WI38 (cell line): Measurements from ENCODE around the gene PET117.
"Not testable (repeated sequence)": the region's sequence is repeated elsewhere in the genome, so short reads cannot be mapped to it uniquely, and the experiment has no call there.

ENCODE experiments used
- H3K4me3 ChIP-seq: 2 replicates; pipeline ENCODE4 v1.5.1; 2011; ENCODE audit warnings: low read depth, mild to moderate bottlenecking, control low read depth, low read length
- TF ChIP-seq, protein P1 (sequence below): IDR thresholded peaks from 2 replicates; pipeline ENCODE4 v1.5.1; 2012; ENCODE audit warnings: low read depth, mild to moderate bottlenecking, control low read depth, low read length

Gene PET117

DNA sequence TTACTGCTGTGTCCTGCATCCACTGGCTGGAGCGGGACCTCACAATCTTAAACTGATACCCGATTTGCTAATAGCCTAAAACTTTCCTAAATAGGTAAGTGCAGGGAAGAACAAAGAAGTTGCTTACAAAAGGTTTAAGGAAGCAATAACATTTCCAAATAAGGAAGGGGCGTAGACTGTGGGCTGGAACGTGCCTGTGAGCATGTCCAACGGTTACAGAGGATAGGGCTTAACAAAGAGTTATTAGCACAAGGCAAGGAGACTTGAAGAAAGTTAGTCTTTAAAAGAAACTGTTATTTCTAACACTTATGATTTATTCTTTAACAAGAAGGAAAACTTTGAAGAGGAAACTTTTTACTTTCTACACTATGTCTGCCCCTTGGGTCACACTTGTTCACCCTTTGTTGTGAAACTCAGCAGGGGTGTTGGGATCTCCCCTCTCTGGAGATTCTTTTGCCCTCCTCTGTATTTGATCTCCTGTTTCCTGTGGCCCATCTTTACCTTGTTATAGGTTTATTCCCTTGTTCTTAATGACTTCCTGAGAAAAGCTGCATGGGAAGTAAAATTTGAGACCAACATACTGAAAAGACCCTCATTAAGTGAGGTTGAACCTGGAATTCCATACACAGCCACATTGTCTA, 28.7 kb downstream of the PET117 start:
- TF ChIP-seq, protein P1, sequence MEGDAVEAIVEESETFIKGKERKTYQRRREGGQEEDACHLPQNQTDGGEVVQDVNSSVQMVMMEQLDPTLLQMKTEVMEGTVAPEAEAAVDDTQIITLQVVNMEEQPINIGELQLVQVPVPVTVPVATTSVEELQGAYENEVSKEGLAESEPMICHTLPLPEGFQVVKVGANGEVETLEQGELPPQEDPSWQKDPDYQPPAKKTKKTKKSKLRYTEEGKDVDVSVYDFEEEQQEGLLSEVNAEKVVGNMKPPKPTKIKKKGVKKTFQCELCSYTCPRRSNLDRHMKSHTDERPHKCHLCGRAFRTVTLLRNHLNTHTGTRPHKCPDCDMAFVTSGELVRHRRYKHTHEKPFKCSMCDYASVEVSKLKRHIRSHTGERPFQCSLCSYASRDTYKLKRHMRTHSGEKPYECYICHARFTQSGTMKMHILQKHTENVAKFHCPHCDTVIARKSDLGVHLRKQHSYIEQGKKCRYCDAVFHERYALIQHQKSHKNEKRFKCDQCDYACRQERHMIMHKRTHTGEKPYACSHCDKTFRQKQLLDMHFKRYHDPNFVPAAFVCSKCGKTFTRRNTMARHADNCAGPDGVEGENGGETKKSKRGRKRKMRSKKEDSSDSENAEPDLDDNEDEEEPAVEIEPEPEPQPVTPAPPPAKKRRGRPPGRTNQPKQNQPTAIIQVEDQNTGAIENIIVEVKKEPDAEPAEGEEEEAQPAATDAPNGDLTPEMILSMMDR = no peak
- H3K4me3 ChIP-seq = no peak overlapping the region

- TF ChIP-seq, protein P1 = no peak
- no peak overlapping the region for H3K4me3 ChIP-seq
Measured at GRCh38 chr20:18166950-18167349, 29.3 kb downstream of the PET117 start.

GRCh38 chr20:18172379-18172778, 34.7 kb downstream of the PET117 start:
- H3K4me3 ChIP-seq = no peak overlapping the region
- TF ChIP-seq, protein P1 = no peak

DNA sequence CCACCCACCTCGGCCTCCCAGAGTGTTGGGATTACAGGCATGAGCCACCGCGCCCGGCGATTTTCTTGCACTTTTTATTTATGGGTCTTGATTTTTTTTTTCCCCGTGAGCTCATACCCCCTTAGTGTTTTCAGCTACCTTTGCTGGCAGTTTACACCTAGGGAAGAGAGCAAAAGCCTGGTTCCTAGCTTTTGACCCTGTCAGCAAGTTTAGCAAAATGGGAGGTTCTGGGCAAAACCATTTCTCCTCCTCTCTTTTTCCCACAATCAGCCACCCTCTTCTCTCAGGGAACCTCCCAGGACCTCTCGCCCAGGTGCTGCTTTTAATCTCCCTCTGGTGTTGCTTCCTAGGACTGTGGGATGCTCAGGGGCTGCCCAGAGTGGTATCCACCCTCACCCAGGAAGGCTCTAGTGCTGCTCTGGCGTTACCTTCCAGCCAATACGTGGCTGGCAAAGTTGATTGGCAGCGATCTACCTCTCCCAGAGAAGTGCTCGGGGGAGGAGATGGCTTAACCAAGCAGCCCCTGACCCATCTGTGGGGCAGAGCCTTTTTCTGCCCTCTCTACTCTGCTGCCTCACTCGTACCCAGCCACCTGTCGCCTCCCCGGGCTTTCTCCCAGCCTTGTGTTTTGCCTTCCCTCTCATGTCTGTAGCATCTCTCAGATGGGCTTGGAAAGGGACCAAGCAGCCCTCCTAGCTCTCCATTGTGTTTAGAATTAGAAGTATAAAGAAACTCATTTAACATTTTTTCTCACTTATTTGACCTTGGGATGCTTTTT, 37.4 kb downstream of the PET117 start:
- no peak overlapping the region for H3K4me3 ChIP-seq
- TF ChIP-seq, protein P1 = no peak

DNA sequence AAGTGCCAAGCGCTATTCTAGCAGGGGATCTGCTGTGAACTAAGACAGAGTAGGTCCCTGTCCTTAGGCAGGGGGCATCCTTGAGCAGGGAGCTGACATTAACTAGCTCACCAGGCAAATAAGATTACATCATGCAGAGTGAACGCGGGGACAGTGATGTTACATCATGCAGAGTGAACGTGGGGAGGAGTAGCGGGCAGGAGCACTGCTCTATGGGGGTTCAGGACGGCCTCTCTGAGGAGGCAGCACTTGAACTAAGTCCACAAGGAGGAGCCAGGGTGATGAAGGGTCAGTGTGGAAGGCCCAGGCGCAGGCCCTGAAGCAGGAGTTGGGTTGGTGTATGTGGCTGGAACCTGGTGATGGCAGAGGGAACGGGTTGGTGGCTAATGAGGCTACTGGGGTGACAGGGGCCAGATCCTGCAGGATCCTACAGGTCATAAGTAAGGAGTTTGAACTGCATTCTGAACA, 38.7 kb downstream of the PET117 start:
- TF ChIP-seq, protein P1 = no peak
- H3K4me3 ChIP-seq = no peak overlapping the region

DNA sequence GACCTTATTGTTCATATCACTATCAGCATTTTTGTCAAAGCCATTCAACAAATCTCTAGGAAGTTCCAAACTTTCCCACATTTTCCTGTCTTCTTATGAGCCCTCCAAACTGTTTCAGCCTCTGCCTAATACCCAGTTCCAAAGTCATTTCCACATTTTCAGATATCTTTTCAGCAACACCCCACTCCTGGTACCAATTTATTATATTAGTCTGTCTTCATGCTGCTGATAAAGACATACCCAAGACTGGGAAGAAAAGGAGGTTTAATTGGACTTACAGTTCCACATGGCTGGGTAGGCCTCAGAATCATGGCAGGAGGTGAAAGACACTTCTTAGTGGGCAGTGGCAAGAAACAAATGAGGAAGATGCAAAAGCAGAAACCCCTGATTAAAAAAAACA, 42.7 kb downstream of the PET117 start:
- H3K4me3 ChIP-seq = not testable (repeated sequence)

GRCh38 chr20:18180815-18181214, 43.2 kb downstream of the PET117 start:
- TF ChIP-seq, protein P1 = no peak
- no peak overlapping the region for H3K4me3 ChIP-seq

- no peak overlapping the region for H3K4me3 ChIP-seq
- TF ChIP-seq, protein P1 = no peak
Measured at GRCh38 chr20:18187020-18187419, 49.4 kb downstream of the PET117 start.
